ENCODE results near the gene CNGA4. TPM values are rescaled to one million over a fixed set of nuclear protein-coding genes. Genes with fewer than 3 reads are reported as not detected.

CNGA4 gene
- total RNA-seq, 1 experiment from 2014 or later = 0.27 TPM

DNA sequence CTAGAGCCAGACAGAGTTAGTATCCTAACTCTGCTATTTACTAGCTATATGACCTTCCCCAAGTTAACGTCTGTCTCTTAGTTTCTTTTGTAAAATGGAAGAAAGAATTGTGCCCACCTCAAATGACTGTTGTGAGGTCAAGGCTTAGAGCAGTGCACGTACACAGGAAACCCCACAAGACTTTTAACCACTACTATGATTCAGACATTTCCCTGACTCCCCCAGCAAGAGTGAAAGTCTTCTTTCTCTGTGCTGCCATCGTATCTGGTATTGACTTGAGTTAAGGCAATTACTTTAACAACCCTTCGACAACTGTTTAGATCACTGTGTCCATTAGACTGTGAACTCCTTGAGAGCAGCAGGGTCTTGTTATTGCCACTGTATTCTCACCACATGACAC lies 42.5 kb upstream of the CNGA4 start:
- Histone ChIP-seq H4K20me1 (ENCODE audit: insufficient read depth) (no peaks in the 10 kb centered on the region), H3K4me2 (ENCODE audit: low read length) (no peak overlapping the region), H3K9me2 (ENCODE audit: insufficient read depth) (no peaks in the 10 kb centered on the region), H3K27ac (ENCODE audit: low read depth, low read length) (no peak overlapping the region), H2AFZ (ENCODE audit: low read depth, low read length, poor library complexity, severe bottlenecking) (no peak overlapping the region), H3K4me1 (ENCODE audit: control insufficient read depth in 1 of 2, insufficient read depth in 2 of 2, low read length in 2 of 2) (no peaks in the 10 kb centered on the region), H3K9ac (ENCODE audit: low read length) (no peak overlapping the region), H3K36me3 (ENCODE audit: control insufficient read depth in 1 of 2, insufficient read depth in 2 of 2, low read length in 2 of 2) (no peaks in the 10 kb centered on the region), H3K79me2 (ENCODE audit: insufficient read depth, low read length) (no peaks in the 10 kb centered on the region), H3K4me3 (replicated peaks in 1 of 2; ENCODE audit: low read depth in 1 of 2, low read length in 2 of 2) (no peak overlapping the region), H3K9me3 (ENCODE audit: control insufficient read depth in 1 of 2, insufficient read depth in 1 of 2, low read depth in 1 of 2, low read length in 2 of 2) (no peaks in the 10 kb centered on the region), H3K27me3 (ENCODE audit: insufficient read depth, low read length) (peaks cover 50% of the 10 kb centered on the region)
- ChIA-PET CTCF (no interaction called here), POLR2A (no interaction called here), RAD21 (ENCODE audit: low non-redundant PET in 1 of 2, low total read pairs in 2 of 2, uncharacterized antibody in 2 of 2, unreplicated experiment in 2 of 2) (no interaction called here)
- BruUV-seq (replicated peaks) = no TSS peak
- intact Hi-C loops (cut with micrococcal nuclease) = no loop called here
- DNase-seq (ENCODE audit: low read depth, low spot score) = no peak
- no peak for ATAC-seq
- no peak for TF ChIP-seq EZH2 (IDR thresholded peaks at IDR 0.05)
- TF ChIP-seq RAD21 (IDR thresholded peaks at IDR 0.05; ENCODE audit: low read depth) = no peak
- TF ChIP-seq POLR2A (IDR thresholded peaks at IDR 0.05; ENCODE audit: borderline replicate concordance, extremely low read depth, insufficient read depth, insufficient read length) = no peak
- TF ChIP-seq SRF (IDR thresholded peaks at IDR 0.05; ENCODE audit: low read depth) = no peak
- TF ChIP-seq ELF1 (IDR thresholded peaks at IDR 0.05; ENCODE audit: borderline replicate concordance, low read depth) = no peak
- TF ChIP-seq, protein P1, sequence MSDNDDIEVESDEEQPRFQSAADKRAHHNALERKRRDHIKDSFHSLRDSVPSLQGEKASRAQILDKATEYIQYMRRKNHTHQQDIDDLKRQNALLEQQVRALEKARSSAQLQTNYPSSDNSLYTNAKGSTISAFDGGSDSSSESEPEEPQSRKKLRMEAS (IDR thresholded peaks at IDR 0.05) = no peak
- no peak for TF ChIP-seq YY1 (IDR thresholded peaks at IDR 0.05; ENCODE audit: extremely low read depth, insufficient replicate concordance, low read depth, low read length)
- TF ChIP-seq, protein P2, sequence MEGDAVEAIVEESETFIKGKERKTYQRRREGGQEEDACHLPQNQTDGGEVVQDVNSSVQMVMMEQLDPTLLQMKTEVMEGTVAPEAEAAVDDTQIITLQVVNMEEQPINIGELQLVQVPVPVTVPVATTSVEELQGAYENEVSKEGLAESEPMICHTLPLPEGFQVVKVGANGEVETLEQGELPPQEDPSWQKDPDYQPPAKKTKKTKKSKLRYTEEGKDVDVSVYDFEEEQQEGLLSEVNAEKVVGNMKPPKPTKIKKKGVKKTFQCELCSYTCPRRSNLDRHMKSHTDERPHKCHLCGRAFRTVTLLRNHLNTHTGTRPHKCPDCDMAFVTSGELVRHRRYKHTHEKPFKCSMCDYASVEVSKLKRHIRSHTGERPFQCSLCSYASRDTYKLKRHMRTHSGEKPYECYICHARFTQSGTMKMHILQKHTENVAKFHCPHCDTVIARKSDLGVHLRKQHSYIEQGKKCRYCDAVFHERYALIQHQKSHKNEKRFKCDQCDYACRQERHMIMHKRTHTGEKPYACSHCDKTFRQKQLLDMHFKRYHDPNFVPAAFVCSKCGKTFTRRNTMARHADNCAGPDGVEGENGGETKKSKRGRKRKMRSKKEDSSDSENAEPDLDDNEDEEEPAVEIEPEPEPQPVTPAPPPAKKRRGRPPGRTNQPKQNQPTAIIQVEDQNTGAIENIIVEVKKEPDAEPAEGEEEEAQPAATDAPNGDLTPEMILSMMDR (IDR thresholded peaks at IDR 0.05 in 2 of 3, conservative IDR thresholded peaks at IDR 0.05 in 1 of 3; ENCODE audit: borderline replicate concordance in 1 of 3, insufficient read depth in 1 of 3, low read depth in 2 of 3, low read length in 2 of 3) = no peak
- no peak for TF ChIP-seq POLR2AphosphoS5 (IDR thresholded peaks at IDR 0.05; ENCODE audit: low read depth, low read length)
- no peak for TF ChIP-seq EZH2phosphoT487 (IDR thresholded peaks at IDR 0.05; ENCODE audit: borderline replicate concordance)
- TF ChIP-seq, protein P3, sequence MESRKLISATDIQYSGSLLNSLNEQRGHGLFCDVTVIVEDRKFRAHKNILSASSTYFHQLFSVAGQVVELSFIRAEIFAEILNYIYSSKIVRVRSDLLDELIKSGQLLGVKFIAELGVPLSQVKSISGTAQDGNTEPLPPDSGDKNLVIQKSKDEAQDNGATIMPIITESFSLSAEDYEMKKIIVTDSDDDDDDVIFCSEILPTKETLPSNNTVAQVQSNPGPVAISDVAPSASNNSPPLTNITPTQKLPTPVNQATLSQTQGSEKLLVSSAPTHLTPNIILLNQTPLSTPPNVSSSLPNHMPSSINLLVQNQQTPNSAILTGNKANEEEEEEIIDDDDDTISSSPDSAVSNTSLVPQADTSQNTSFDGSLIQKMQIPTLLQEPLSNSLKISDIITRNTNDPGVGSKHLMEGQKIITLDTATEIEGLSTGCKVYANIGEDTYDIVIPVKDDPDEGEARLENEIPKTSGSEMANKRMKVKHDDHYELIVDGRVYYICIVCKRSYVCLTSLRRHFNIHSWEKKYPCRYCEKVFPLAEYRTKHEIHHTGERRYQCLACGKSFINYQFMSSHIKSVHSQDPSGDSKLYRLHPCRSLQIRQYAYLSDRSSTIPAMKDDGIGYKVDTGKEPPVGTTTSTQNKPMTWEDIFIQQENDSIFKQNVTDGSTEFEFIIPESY (IDR thresholded peaks at IDR 0.05; ENCODE audit: extremely low read depth, insufficient replicate concordance, low read length) = no peak

Measured in HCT116 (cell line).